Adipocyte (in vitro differentiated cells): ENCODE measurements around the gene HSD17B14.

ENCODE experiments used
- DNase-seq: peaks from one replicate; pipeline ENCODE4 v3.0.0-alpha.2; 2015; ENCODE audit warnings: low read depth
- H3K27me3 ChIP-seq: replicated peaks from 2 replicates; pipeline ENCODE4 v1.7.0; 2013; ENCODE audit warnings: mild to moderate bottlenecking, low read length, moderate library complexity; ENCODE audit not compliant: control insufficient read depth, insufficient read depth
- H3K36me3 ChIP-seq: 2 replicates; pipeline ENCODE4 v1.7.0; 2013; ENCODE audit warnings: low read length, mild to moderate bottlenecking, moderate library complexity; ENCODE audit not compliant: control insufficient read depth, insufficient read depth, severe bottlenecking
- H3K4me1 ChIP-seq: 2 replicates; pipeline ENCODE4 v1.7.0; 2013; ENCODE audit warnings: mild to moderate bottlenecking, low read length, moderate library complexity; ENCODE audit not compliant: control insufficient read depth, insufficient read depth
- H3K4me3 ChIP-seq: 2 replicates; pipeline ENCODE4 v1.7.0; 2013; ENCODE audit warnings: mild to moderate bottlenecking, low read length, moderate library complexity
- H3K9ac ChIP-seq: 2 replicates; pipeline ENCODE4 v1.7.0; 2013; ENCODE audit warnings: mild to moderate bottlenecking, low read length, moderate library complexity
- H3K9me3 ChIP-seq: 2 replicates; pipeline ENCODE4 v1.7.0; 2013; ENCODE audit warnings: mild to moderate bottlenecking, low read length, moderate library complexity; ENCODE audit not compliant: control insufficient read depth

Gene HSD17B14

DNA sequence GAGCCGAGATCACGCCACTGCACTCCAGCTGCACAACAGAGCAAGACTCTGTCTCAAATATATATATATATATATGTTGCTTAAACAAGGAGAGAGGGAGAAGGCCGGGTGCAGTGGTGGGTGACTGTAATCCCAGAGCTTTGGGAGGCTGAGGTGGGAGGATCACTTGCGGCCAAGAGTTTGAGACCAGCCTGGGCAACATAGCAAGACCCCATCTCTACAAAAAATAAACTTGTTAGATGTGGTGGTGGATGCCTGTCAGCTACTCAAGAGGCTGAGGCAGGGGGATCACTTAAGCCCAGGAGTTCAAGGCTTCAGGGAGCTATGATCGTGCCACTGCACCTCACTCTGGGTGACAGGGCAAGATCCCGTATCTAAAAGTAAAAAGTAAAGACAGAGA lies 5.3 kb upstream of the HSD17B14 start:
- Histone ChIP-seq H3K4me3 (no peak overlapping the region), H3K9ac (no peak overlapping the region), H3K27me3 (no peaks in the 10 kb centered on the region), H3K36me3 (peaks cover 26% of the 10 kb centered on the region), H3K4me1 (peaks cover 7% of the 10 kb centered on the region), H3K9me3 (no peaks in the 10 kb centered on the region)
- DNase-seq = no peak

DNA sequence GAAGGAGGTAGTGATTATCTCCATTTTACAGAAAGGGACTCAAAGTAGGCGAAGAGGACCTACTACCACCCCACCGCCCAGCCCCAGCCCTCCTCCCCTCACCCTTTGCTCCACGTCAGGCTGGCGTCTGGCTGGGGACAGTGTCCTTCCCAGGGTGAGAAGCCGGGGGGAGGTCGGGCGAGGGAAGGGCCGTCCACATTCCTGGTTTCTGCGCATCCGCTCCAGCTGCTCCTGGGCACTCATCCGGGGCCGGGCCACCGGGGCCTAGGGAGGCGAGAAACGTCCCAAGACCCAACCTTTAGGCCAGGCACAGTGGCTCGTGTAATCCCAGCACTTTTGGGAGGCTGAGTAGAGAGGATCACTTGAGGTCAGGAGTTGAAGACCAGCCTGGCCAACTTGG lies 4.8 kb upstream of the HSD17B14 start:
- Histone ChIP-seq H3K36me3 (peaks cover 20% of the 10 kb centered on the region), H3K4me1 (peaks cover 11% of the 10 kb centered on the region), H3K9me3 (no peaks in the 10 kb centered on the region), H3K4me3 (no peak overlapping the region), H3K27me3 (no peaks in the 10 kb centered on the region), H3K9ac (no peak overlapping the region)
- DNase-seq = no peak

DNA sequence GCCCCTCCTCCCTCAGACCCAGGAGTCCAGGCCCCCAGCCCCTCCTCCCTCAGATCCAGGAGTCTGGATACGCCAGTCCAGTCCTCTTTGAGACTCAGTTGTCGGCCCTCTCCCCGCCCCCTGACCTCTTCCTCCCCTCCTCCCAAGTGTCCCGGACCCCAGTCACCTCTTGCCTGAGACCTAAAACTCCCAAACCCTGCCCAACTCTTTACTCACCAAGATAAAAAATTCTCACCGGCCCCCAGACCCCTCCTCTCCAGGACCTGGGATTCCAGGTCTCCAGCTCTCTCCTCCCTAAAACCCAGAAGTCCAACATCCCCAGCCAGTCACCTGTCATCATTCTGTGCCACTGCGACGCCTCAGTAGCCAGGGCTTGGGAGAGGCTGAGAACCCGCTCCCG lies 1.4 kb upstream of the HSD17B14 start:
- Histone ChIP-seq H3K27me3 (no peaks in the 10 kb centered on the region), H3K4me1 (peaks cover 14% of the 10 kb centered on the region), H3K9me3 (no peaks in the 10 kb centered on the region), H3K9ac (no peak overlapping the region), H3K4me3 (no peak overlapping the region), H3K36me3 (peaks cover 17% of the 10 kb centered on the region)
- no peak for DNase-seq

DNA sequence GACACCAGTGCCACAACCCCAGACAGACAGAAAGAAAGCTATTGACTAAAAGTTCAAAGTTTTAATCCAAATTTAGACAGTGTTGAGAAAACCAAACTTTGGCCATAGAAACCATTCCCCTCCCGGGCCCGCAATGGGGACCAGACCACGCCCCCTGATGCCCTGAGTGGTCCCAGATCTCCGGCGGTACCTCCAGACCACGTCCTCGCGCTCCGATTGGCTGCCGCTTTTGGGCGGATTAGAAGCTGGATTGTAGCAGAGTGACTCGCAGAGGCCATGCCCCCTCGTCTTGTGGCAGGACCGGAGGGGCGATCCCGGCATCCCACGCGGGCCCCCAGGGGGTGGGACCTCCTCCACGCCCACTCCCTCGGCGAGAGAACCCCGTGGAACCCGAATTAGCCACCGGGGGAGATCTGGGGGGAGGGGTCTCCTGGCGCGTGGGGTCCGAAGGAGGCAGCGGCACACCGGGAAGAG lies 797 bp upstream of the HSD17B14 start:
- Histone ChIP-seq H3K4me3 (peak overlapping the region; percentile 72), H3K9me3 (no peaks in the 10 kb centered on the region)
- peak; percentile 94 for DNase-seq

DNA sequence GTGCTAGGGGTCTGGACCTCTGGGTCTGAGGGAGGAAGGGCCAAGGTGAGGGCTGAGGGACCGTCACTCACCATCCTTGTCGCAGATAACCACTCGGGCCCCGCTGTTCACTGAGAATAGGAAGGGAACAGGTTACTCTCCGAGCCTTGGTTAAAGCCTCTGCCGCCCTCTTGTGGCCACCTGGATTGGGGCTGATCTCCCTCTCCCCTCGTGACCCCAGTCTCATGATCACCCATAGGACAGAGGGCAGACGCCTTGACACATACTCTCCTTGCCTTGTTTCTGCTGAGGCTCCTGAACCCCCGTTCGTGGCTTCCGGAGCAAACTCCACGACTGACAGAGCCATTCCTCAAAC lies 580 bp downstream of the HSD17B14 start:
- H3K9ac ChIP-seq = peak overlapping the region; percentile 77
- no peaks in the 10 kb centered on the region for H3K27me3 ChIP-seq

More for the DNA sequence above, 797 bp upstream of the HSD17B14 start:
- Histone ChIP-seq H3K36me3 (peaks cover 20% of the 10 kb centered on the region), H3K9ac (peak overlapping the region; percentile 77), H3K4me1 (peaks cover 14% of the 10 kb centered on the region), H3K27me3 (no peaks in the 10 kb centered on the region)

DNA sequence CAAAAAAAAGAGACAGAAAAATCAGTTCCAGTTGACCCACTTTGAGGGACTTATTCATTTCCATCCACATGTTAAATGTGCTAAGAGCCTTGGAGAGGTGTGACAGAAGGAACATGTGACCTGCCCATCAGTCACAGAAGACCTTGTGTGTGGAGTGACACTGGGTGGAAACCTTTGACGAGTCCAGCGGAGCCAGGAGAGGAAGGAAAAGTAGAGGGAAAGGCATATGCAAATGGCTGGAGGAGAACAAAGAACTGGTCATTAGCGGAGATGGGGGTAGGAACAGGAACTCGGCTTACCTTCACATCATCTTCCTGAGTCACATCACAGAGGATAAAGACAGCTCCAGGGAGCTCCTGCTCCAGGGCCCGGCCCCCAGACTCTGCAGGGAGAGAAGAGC lies 2.3 kb downstream of the HSD17B14 start:
- Histone ChIP-seq H3K9me3 (no peaks in the 10 kb centered on the region), H3K36me3 (peaks cover 25% of the 10 kb centered on the region), H3K9ac (no peak overlapping the region), H3K4me3 (no peak overlapping the region), H3K4me1 (peaks cover 14% of the 10 kb centered on the region), H3K27me3 (no peaks in the 10 kb centered on the region)
- DNase-seq = no peak

More for the DNA sequence above, 580 bp downstream of the HSD17B14 start:
- Histone ChIP-seq H3K9me3 (no peaks in the 10 kb centered on the region), H3K4me3 (peak overlapping the region; percentile 72), H3K4me1 (peaks cover 14% of the 10 kb centered on the region), H3K36me3 (peaks cover 30% of the 10 kb centered on the region)
- DNase-seq = peak; percentile 95

DNA sequence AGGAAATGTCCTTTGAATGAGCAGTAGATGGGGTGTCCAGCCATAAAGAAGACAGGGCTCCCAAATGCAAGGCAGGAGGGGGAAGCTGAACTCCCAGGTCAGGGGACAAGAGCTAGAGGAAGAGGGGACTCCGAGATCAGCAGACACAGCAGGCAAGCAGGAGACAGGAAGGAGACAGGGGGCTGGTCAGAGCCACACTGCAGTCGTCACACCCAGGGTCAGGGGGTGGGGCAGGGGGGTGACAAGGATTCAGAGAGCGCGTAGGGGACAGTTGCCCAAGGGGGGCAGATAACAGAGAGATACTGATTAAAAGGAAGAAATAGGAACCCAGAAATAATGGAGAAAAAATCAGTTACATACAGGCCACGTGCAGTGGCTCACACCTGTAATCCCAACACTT lies 3.2 kb downstream of the HSD17B14 start:
- no peak overlapping the region for H3K9ac ChIP-seq
- H3K4me3 ChIP-seq = no peak overlapping the region
- no peaks in the 10 kb centered on the region for H3K27me3 ChIP-seq
- peaks cover 25% of the 10 kb centered on the region for H3K36me3 ChIP-seq
- no peaks in the 10 kb centered on the region for H3K9me3 ChIP-seq
- H3K4me1 ChIP-seq = peaks cover 14% of the 10 kb centered on the region
- no peak for DNase-seq

DNA sequence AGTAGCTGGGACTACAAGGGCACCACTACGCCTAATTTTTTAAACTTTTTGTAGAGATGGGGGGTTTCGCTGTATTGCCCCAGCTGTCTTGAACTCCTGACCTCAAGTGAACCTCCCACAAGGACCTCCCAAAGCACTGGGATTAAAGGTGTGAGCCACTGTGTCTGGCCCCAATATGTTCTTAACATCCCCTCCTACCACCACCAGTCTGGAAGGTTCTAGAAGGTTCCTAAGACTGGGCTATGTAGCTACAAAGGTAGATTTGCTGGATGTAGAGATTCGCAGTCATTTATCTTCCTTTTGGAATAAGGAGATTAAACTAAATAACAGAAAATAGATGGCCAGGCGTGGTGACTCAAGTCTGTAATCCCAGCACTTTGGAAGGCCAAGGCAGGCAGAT lies 5.3 kb downstream of the HSD17B14 start:
- Histone ChIP-seq H3K4me1 (peaks cover 3% of the 10 kb centered on the region), H3K27me3 (no peaks in the 10 kb centered on the region), H3K4me3 (no peak overlapping the region), H3K9me3 (no peaks in the 10 kb centered on the region), H3K9ac (no peak overlapping the region), H3K36me3 (peaks cover 25% of the 10 kb centered on the region)
- DNase-seq = no peak

DNA sequence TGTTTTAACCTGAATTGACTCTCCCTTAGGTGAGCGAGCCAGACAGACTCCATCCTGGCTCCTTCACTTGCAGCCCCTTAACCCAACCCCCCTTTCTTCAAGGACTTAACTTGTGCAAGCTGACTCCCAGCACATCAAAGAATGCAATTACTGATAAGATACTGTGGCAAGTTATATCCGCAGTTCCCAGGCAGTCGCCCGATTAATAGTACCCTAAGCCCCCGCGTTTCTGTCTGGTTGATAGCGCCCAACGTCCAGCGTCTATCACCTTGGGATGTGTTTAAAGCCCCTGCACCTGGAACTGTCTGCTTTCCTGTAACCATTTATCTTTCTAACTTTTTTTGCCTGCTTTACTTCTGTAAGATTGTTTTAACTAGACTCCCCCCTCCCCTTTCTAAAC lies 6.2 kb downstream of the HSD17B14 start:
- Histone ChIP-seq H3K4me1 (no peaks in the 10 kb centered on the region), H3K36me3 (peaks cover 25% of the 10 kb centered on the region), H3K4me3 (no peak overlapping the region), H3K9me3 (no peaks in the 10 kb centered on the region), H3K9ac (no peak overlapping the region), H3K27me3 (no peaks in the 10 kb centered on the region)
- no peak for DNase-seq

DNA sequence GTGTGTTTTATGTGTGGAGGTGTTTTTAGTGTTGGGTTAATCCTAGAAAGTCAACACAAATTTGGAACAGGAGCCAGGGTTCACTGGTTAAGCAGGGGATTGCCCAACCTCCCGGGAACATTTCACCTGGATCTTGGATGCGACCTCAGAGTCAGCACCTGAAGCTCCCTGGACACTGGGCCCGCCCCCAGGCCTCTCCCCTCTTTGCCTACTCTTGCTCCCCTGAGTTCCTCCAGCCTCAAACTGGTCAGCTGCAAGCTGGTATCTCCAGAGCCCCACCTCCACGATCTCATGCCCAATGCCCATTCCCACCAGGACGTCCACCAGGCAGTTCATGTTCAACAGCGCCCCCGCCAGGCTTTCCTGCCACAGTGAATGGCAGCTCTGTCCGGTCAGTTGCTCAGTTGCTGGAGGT lies 9.7 kb downstream of the HSD17B14 start:
- DNase-seq = no peak
- Histone ChIP-seq H3K9ac (no peak overlapping the region), H3K4me1 (no peaks in the 10 kb centered on the region), H3K9me3 (no peaks in the 10 kb centered on the region), H3K4me3 (no peak overlapping the region), H3K27me3 (no peaks in the 10 kb centered on the region), H3K36me3 (peaks cover 22% of the 10 kb centered on the region)

DNA sequence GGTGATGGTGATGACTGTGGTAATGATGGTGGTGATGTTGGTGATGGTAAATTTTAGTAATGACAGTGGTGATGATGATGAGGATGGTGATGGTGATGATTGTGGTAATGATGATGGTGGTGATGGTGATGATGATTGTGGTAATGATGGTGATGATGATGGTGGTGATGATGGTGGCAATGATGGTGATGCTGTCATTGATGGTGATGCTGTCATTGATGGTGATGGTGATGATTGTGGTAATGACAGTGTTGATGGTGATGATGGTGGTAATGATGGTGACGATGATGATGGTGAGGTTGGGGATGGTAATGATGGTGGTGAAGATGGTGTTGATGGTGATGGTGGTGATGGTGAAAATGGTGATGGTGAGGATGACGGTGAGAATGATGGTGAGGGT lies 13.8 kb downstream of the HSD17B14 start:
- peaks cover 15% of the 10 kb centered on the region for H3K4me1 ChIP-seq
- no peaks in the 10 kb centered on the region for H3K9me3 ChIP-seq
- peaks cover 13% of the 10 kb centered on the region for H3K36me3 ChIP-seq
- H3K9ac ChIP-seq = no peak overlapping the region
- no peaks in the 10 kb centered on the region for H3K27me3 ChIP-seq
- DNase-seq = no peak
- H3K4me3 ChIP-seq = no peak overlapping the region

DNA sequence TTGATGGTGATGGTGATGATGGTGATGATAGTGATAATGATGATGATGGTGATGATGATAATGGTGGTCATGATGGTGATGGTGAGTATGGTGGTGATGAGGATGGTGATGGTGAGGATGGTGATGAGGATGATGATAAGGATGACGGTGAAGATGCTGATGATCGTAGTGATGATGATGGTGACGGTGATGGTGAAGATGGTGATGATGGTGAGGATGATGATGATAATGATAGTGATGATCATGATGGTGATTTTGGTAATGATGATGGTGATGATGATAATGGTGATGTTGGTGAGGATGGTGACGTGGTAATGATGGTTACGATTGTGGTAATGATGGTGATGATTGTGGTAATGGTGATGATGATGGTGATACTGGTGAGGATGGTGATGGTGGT lies 14.7 kb downstream of the HSD17B14 start:
- no peaks in the 10 kb centered on the region for H3K27me3 ChIP-seq
- no peaks in the 10 kb centered on the region for H3K9me3 ChIP-seq
- no peak for DNase-seq
- H3K9ac ChIP-seq = no peak overlapping the region
- peaks cover 13% of the 10 kb centered on the region for H3K36me3 ChIP-seq
- no peak overlapping the region for H3K4me3 ChIP-seq
- peaks cover 15% of the 10 kb centered on the region for H3K4me1 ChIP-seq
